Measurements from ENCODE around the gene PIF1. TPM values are rescaled to one million over a fixed set of nuclear protein-coding genes. Genes with fewer than 3 reads are reported as not detected.
A peak's percentile ranks its signal among the peaks of the same experiment; 100 is the strongest.

Gene PIF1
- total and polyA plus RNA-seq, 12 donors = 0.26 to 6.0 (median 1.8) TPM

DNA sequence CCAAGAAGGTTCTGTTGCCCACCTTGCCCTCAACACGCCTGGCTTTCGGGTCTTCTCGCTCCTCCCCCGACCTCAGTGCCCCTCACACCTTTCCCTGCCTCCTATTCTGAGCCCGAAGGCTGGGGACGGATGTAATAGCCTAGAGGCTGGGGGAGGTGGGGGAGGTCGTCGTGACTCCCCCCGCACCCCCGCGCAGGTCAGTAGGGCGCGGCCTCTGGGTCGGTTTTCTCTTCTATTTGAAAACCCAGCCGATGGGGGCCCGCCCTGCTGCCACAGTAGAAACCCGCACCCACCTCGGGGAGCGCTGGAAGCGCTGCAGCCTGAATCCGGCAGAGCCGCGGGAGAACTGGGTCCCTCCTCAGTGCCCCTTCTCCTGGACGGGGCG lies 49.1 kb downstream of the PIF1 start:
- no peak for DNase-seq
- Histone ChIP-seq H3K4me1 (replicated peaks in 1 of 2) (no peaks in the 10 kb centered on the region), H3K4me3 (peak overlapping the region in 2 of 4 donors; percentile 39 to 90), H3K27ac (no peak overlapping the region), H3K36me3 (replicated peaks in 1 of 2) (no peaks in the 10 kb centered on the region), H3K27me3 (no peaks in the 10 kb centered on the region), H3K9me3 (replicated peaks in 1 of 3) (no peaks in the 10 kb centered on the region)
- WGBS, 4 donors = 54 to 75% (median 63%) methylated on average over 13 to 25 of the region's 25 CpGs
- intact Hi-C loops (cut with DNase I) = no loop called here
- TF ChIP-seq POLR2A (IDR thresholded peaks at IDR 0.05) = no peak
- TF ChIP-seq, protein P1, sequence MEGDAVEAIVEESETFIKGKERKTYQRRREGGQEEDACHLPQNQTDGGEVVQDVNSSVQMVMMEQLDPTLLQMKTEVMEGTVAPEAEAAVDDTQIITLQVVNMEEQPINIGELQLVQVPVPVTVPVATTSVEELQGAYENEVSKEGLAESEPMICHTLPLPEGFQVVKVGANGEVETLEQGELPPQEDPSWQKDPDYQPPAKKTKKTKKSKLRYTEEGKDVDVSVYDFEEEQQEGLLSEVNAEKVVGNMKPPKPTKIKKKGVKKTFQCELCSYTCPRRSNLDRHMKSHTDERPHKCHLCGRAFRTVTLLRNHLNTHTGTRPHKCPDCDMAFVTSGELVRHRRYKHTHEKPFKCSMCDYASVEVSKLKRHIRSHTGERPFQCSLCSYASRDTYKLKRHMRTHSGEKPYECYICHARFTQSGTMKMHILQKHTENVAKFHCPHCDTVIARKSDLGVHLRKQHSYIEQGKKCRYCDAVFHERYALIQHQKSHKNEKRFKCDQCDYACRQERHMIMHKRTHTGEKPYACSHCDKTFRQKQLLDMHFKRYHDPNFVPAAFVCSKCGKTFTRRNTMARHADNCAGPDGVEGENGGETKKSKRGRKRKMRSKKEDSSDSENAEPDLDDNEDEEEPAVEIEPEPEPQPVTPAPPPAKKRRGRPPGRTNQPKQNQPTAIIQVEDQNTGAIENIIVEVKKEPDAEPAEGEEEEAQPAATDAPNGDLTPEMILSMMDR (IDR thresholded peaks at IDR 0.05) = no peak

DNA sequence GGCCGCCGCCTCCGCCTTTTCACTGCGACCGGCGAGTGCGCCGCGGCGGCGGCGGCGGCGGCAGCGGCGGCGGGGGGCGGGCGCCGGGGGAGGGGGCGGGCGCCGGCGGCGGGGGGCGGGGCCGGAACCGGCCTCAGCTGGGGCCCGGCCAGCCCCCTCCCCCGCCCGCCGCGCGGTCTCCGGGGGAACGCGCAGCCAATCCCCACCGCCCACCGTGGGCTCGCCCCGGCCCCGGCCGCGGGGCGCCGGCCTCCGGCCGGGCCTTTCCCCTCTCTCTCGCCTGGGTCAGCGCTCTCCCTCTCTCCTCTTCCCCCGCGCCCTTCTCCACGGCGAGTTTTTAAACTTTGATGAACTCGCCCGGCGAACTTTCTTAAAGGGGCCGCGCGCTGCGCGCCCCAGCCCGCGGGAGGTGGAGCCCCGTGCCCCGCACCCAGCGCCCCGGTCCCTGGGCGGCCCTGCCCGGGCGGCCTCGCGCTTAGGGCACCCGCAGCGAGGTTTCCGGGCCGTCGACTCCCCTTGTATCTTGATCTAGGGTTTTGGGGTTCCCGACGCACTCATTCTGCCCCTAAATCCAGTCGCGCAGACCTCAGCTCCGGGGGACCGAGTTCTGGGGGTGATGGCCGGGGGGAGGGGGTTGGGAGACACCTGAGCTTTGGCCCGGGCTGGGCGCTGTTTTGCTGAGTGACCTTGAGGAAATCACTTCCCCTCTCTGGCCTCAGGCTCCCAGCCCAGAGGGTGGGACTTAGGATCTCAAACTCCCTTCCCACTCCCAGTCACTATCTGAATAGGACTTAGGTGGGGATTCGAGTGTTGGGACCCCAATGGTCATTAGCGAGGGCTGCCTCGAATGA lies 49.7 kb downstream of the PIF1 start, which contains the start of gene RBPMS2:
TSS of gene RBPMS2 (minus strand) at position 39 of the 851 bp plus-strand sequence. CDS start 270 bp downstream, outside the sequence.
- TF ChIP-seq POLR2A (IDR thresholded peaks at IDR 0.05) = no peak
- TF ChIP-seq, protein P1 (IDR thresholded peaks at IDR 0.05) = no peak
- Histone ChIP-seq H3K27me3 (no peaks in the 10 kb centered on the region), H3K36me3 (replicated peaks in 1 of 2) (no peaks in the 10 kb centered on the region), H3K4me3 (peak within 1 kb of the TSS in 2 of 4 donors; percentile 54 to 90), H3K27ac (peak within 1 kb of the TSS in 2 of 5 donors; percentile 32 to 82), H3K4me1 (replicated peaks in 1 of 2) (no peaks in the 10 kb centered on the region), H3K9me3 (replicated peaks in 1 of 3) (no peaks in the 10 kb centered on the region)
- 1 to 2% (median 2%) methylated on average over 10 to 60 of the region's 90 CpGs for WGBS, 4 donors
- DNase-seq = peak in 5 of 7 donors; percentile 24 to 40 (median 32)
- intact Hi-C loops (cut with DNase I) = no loop called here

DNA sequence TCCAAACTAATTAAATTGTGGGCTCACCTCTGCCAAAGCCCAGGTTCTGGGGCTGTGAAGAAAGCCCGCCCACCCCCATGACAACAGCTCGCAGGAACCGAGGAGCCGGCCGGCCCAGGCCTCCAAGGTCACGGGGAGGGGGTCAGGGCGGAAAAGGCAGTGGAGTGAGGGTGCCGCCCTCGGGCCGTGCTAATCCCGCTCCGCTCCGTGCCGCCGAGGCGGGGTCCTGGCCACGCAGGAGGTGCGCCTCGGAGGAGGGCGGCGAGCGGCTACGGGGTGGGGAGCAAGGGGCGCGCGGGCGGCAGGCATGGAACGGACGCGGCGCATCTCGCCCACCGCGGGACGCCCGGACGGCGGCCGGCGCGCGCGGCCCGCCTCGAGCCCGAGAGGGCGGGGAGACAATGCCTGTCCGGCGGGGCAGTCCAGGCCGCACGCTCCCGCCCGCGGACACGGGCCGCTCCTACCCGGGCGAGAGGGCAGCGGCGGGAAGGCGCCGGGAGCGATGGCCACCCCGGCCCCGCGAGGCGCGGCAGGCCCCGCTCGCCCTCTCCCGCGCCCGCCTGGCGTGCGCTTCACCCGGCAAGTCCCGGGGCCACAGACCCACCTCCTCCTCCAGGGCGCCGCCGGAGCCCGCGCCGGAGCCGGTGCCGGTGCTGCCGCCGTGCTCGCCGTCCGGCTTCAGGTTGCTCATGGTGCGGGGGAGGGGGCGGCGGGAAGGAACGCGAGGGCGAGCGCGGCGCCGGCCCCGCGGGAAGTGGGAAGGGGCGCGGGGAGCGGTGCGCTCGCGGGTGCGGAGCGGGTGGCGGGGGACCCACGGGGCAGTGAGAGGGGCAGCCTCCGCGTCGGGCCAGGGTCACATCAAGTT lies 50.6 kb downstream of the PIF1 start:
- H3K36me3 ChIP-seq (replicated peaks in 1 of 2) = no peaks in the 10 kb centered on the region
- intact Hi-C loops (cut with DNase I) = no loop called here
- no peaks in the 10 kb centered on the region for H3K9me3 ChIP-seq (replicated peaks in 1 of 3)
- no peaks in the 10 kb centered on the region for H3K4me1 ChIP-seq (replicated peaks in 1 of 2)
- peak overlapping the region in 2 of 4 donors; percentile 54 to 90 for H3K4me3 ChIP-seq
- TF ChIP-seq, protein P1 (IDR thresholded peaks at IDR 0.05) = no peak
- no peak for TF ChIP-seq POLR2A (IDR thresholded peaks at IDR 0.05)
- H3K27me3 ChIP-seq = no peaks in the 10 kb centered on the region
- DNase-seq = peak in 5 of 7 donors; percentile 17 to 31 (median 26)
- H3K27ac ChIP-seq = peak overlapping the region in 1 of 5 donors; percentile 82
- WGBS, 4 donors = 0 to 14% (median 1%) methylated on average over 2 to 115 of the region's 115 CpGs

Data from adrenal gland (tissue), 12 donors.